ENCODE results near the gene SYNE3.

Gene SYNE3

GRCh38 chr14:95502381-95502950, 14.0 kb downstream of the SYNE3 start:
- POLR2A ChIA-PET = no interaction called here
- DNase-seq (ENCODE audit: extremely low spot score) = no peak
- CTCF ChIA-PET = interaction anchor here (1.1 to 6.7 kb wide), 4 partner anchors 12 to 75 kb away, joined by 3 to 34 read pairs (median 4); no protein-coding TSS in a partner anchor
- TF ChIP-seq CTCF (IDR thresholded peaks at IDR 0.05; ENCODE audit: control extremely low read depth, extremely low read depth, low read depth, missing control alignments) = no peak

- ChIA-PET CTCF (interaction anchor here (1.6 to 2.6 kb wide), 2 partner anchors 11 to 26 kb away, joined by 4 to 10 read pairs; no protein-coding TSS in a partner anchor), POLR2A (no interaction called here)
- DNase-seq (ENCODE audit: extremely low spot score) = no peak
- TF ChIP-seq CTCF (IDR thresholded peaks at IDR 0.05; ENCODE audit: control extremely low read depth, extremely low read depth, low read depth, missing control alignments) = no peak
Observed at GRCh38 chr14:95500772-95501401, 15.6 kb downstream of the SYNE3 start.

- CTCF ChIA-PET = interaction anchor here (1.6 to 2.6 kb wide), 2 partner anchors 11 to 27 kb away, joined by 4 to 10 read pairs; no protein-coding TSS in a partner anchor
- no peak for TF ChIP-seq CTCF (IDR thresholded peaks at IDR 0.05; ENCODE audit: control extremely low read depth, extremely low read depth, low read depth, missing control alignments)
- POLR2A ChIA-PET = interaction anchor here (0.6 kb wide), 1 partner anchor 73 kb away, joined by 3 read pairs; no protein-coding TSS in a partner anchor
Observed at GRCh38 chr14:95500201-95500681, 16.2 kb downstream of the SYNE3 start.

GRCh38 chr14:95499354-95499750, 17.1 kb downstream of the SYNE3 start:
- CTCF ChIA-PET = interaction anchor here (1.1 to 2.6 kb wide), 2 partner anchors 28 to 226 kb away, joined by 3 to 10 read pairs; no protein-coding TSS in a partner anchor
- no peak for TF ChIP-seq CTCF (IDR thresholded peaks at IDR 0.05; ENCODE audit: control extremely low read depth, extremely low read depth, low read depth, missing control alignments)
- POLR2A ChIA-PET = no interaction called here
- DNase-seq (ENCODE audit: extremely low spot score) = no peak

More at GRCh38 chr14:95500201-95500681, 16.2 kb downstream of the SYNE3 start:
- DNase-seq (ENCODE audit: extremely low spot score) = no peak

- TF ChIP-seq CTCF (IDR thresholded peaks at IDR 0.05; ENCODE audit: control extremely low read depth, extremely low read depth, low read depth, missing control alignments) = no peak
- ChIA-PET POLR2A (no interaction called here), CTCF (interaction anchor here (1.1 to 1.3 kb wide), 3 partner anchors 14 to 227 kb away, joined by 3 to 5 read pairs (median 3); no protein-coding TSS in a partner anchor)
- DNase-seq (ENCODE audit: extremely low spot score) = no peak
Observed at GRCh38 chr14:95498622-95499353, 17.7 kb downstream of the SYNE3 start.

- ChIA-PET CTCF (interaction anchor here (1.3 to 2.0 kb wide), 4 partner anchors 15 to 55 kb away, joined by 3 to 10 read pairs (median 6); no protein-coding TSS in a partner anchor), POLR2A (no interaction called here)
- no peak for DNase-seq (ENCODE audit: extremely low spot score)
- no peak for TF ChIP-seq CTCF (IDR thresholded peaks at IDR 0.05; ENCODE audit: control extremely low read depth, extremely low read depth, low read depth, missing control alignments)
Observed at GRCh38 chr14:95497561-95498011, 18.9 kb downstream of the SYNE3 start.
